GM23338 (cell line): ENCODE data around the gene SIM1. TPM values are rescaled to one million over a fixed set of nuclear protein-coding genes. Genes with fewer than 3 reads are reported as not detected.

ENCODE experiments used
- ATAC-seq: fragments of 200-7000 bp; cut with Tn5 transposase; 3 replicates; pipeline ENCODE4 v1.9.1; 2020
- DNase-seq: peaks from one replicate; pipeline ENCODE4 v3.0.0-alpha.2; 2015; ENCODE audit warnings: low spot score
- H2AFZ ChIP-seq: fragments of 200-600 bp; sonication (generic); 2 replicates; pipeline ENCODE4 v1.8.0; 2016; ENCODE audit warnings: antibody characterized with exemption, mild to moderate bottlenecking, moderate library complexity
- H3F3A ChIP-seq: fragments of 200-600 bp; sonication (generic); replicated peaks from 2 replicates; pipeline ENCODE4 v1.8.0; 2017; ENCODE audit warnings: antibody characterized with exemption, mixed run types, low read depth
- H3K27ac ChIP-seq: fragments of 200-600 bp; sonication (generic); 2 replicates; pipeline ENCODE4 v1.6.1; 2016; ENCODE audit warnings: low read depth
- H3K27me3 ChIP-seq: fragments of 200-600 bp; sonication (generic); 2 replicates; pipeline ENCODE4 v1.8.0; 2016; ENCODE audit warnings: mild to moderate bottlenecking, mixed run types, moderate library complexity; ENCODE audit not compliant: insufficient read depth
- H3K36me3 ChIP-seq: fragments of 200-600 bp; sonication (generic); 2 replicates; pipeline ENCODE4 v1.8.0; 2016; ENCODE audit warnings: mild to moderate bottlenecking; ENCODE audit not compliant: insufficient read depth
- H3K4me1 ChIP-seq: fragments of 200-600 bp; sonication (generic); 2 replicates; pipeline ENCODE4 v1.8.0; 2016; ENCODE audit warnings: mild to moderate bottlenecking, moderate library complexity; ENCODE audit not compliant: insufficient read depth
- H3K4me2 ChIP-seq: fragments of 200-600 bp; sonication (generic); 2 replicates; pipeline ENCODE4 v1.7.1; 2017; ENCODE audit warnings: mixed run types
- H3K4me3 ChIP-seq: fragments of 200-600 bp; sonication (generic); 2 replicates; pipeline ENCODE4 v1.6.1; 2016; ENCODE audit warnings: mixed run types
- H3K79me2 ChIP-seq: fragments of 200-600 bp; sonication (generic); replicated peaks from 2 replicates; pipeline ENCODE4 v1.8.0; 2017; ENCODE audit warnings: mild to moderate bottlenecking; ENCODE audit not compliant: insufficient read depth
- H3K9me2 ChIP-seq: fragments of 200-600 bp; sonication (generic); 2 replicates; pipeline ENCODE4 v1.8.0; 2017; ENCODE audit not compliant: insufficient read depth
- H4K20me1 ChIP-seq: fragments of 200-600 bp; sonication (generic); replicated peaks from 2 replicates; pipeline ENCODE4 v1.8.0; 2017; ENCODE audit warnings: mild to moderate bottlenecking; ENCODE audit not compliant: insufficient read depth
- H3K27ac Mint-ChIP-seq: 2 replicates; pipeline ENCODE4 v1.8.0; 2020; ENCODE audit warnings: inconsistent platforms, mild to moderate bottlenecking, moderate library complexity, mixed read lengths
- H3K27me3 Mint-ChIP-seq: 3 replicates; pipeline ENCODE4 v1.8.0; 2022; ENCODE audit warnings: low read depth, mild to moderate bottlenecking, moderate library complexity, mixed read lengths, inconsistent platforms; ENCODE audit not compliant: insufficient read depth, poor library complexity
- H3K36me3 Mint-ChIP-seq: 3 replicates; pipeline ENCODE4 v1.8.0; 2021; ENCODE audit warnings: low read depth, mild to moderate bottlenecking, inconsistent platforms, moderate library complexity, mixed read lengths
- H3K4me1 Mint-ChIP-seq: 3 replicates; pipeline ENCODE4 v1.8.0; 2020; ENCODE audit warnings: mild to moderate bottlenecking, inconsistent platforms, mixed read lengths
- H3K4me3 Mint-ChIP-seq: 3 replicates; pipeline ENCODE4 v1.8.0; 2021; ENCODE audit warnings: moderate library complexity, mild to moderate bottlenecking, inconsistent platforms, mixed read lengths
- H3K9me3 Mint-ChIP-seq: 3 replicates; pipeline ENCODE4 v1.8.0; 2020; ENCODE audit warnings: moderate library complexity, mild to moderate bottlenecking, inconsistent platforms, mixed read lengths
- CREB1 ChIP-seq: fragments of 250-450 bp; sonication (Bioruptor Pico); IDR thresholded peaks from 2 replicates; pipeline ENCODE4 v1.5.0; 2020; ENCODE audit warnings: low read depth, mild to moderate bottlenecking, moderate library complexity
- ETS1 ChIP-seq: IDR thresholded peaks from 2 replicates; pipeline ENCODE4 v1.6.1; 2016; ENCODE audit warnings: antibody characterized with exemption
- EZH2phosphoT487 ChIP-seq: fragments of 200-600 bp; sonication (generic); IDR thresholded peaks from one replicate; pipeline ENCODE4 v1.8.1; 2018; ENCODE audit warnings: antibody characterized with exemption; ENCODE audit not compliant: unreplicated experiment
- JUNB ChIP-seq: IDR thresholded peaks from one replicate; pipeline ENCODE4 v1.6.1; 2016; ENCODE audit warnings: antibody characterized with exemption; ENCODE audit not compliant: unreplicated experiment
- REST ChIP-seq: IDR thresholded peaks from one replicate; pipeline ENCODE4 v1.6.1; 2018; ENCODE audit warnings: antibody characterized with exemption; ENCODE audit not compliant: unreplicated experiment
- STAT1 ChIP-seq: IDR thresholded peaks from one replicate; pipeline ENCODE4 v1.6.1; 2016; ENCODE audit warnings: antibody characterized with exemption; ENCODE audit not compliant: unreplicated experiment
- ZNF114 ChIP-seq: fragments of 250-450 bp; sonication (Bioruptor Pico); IDR thresholded peaks from 2 replicates; pipeline ENCODE4 v1.5.0; 2020; ENCODE audit warnings: mild to moderate bottlenecking, moderate library complexity
- ZNF331 ChIP-seq: fragments of 250-450 bp; sonication (Bioruptor Pico); IDR thresholded peaks from 2 replicates; pipeline ENCODE4 v1.5.0; 2020; ENCODE audit warnings: low read depth, mild to moderate bottlenecking, moderate library complexity
- ZNF462 ChIP-seq: fragments of 250-450 bp; sonication (Bioruptor Pico); IDR thresholded peaks from 2 replicates; pipeline ENCODE4 v1.5.0; 2020; ENCODE audit warnings: mild to moderate bottlenecking, moderate library complexity
- polyA plus RNA-seq: library from polyadenylated mRNA; unstranded; fragments of >200 nt; fragmentation: Nextera tagmentation; extraction: Ambion mirVana; gene quantifications from 2 replicates; pipeline ENCODE4 v1.2.1, GENCODE V29; 2016
- total RNA-seq: library from RNA; depleted of rRNA; stranded (reverse); fragments of >200 nt; shearing (Covaris generic); gene quantifications from 2 replicates; pipeline ENCODE4 v1.2.3, GENCODE V29; 2014

SIM1 gene
- total and polyA plus RNA-seq, 2 experiments from 2014 or later, result 0.42 to 0.49 TPM

GRCh38 chr6:100426744-100427338 lies 37.9 kb downstream of the SIM1 start:
- H3K79me2 ChIP-seq, result no peaks in the 10 kb centered on the region
- H3K36me3 Mint-ChIP-seq, result no peaks in the 10 kb centered on the region
- peak; percentile 53; the same call in 2 of the 3 replicates for ATAC-seq

More at GRCh38 chr6:100426744-100427338, 37.9 kb downstream of the SIM1 start:
- Histone ChIP-seq H3K4me3 (no peak overlapping the region), H3K36me3 (no peaks in the 10 kb centered on the region), H3K4me2 (0 out of 2 replicates have a peak overlapping the region, but pooled peaks have one; percentile 19), H3K9me2 (no peaks in the 10 kb centered on the region), H3K4me1 (peaks cover 16% of the 10 kb centered on the region), H3K27me3 (no peaks in the 10 kb centered on the region), H2AFZ (peak overlapping the region; percentile 24; the same call in 1 of the 2 replicates), H3K27ac (no peak overlapping the region), H3F3A (no peaks in the 10 kb centered on the region), H4K20me1 (no peaks in the 10 kb centered on the region)
- H3K9me3 Mint-ChIP-seq, result no peaks in the 10 kb centered on the region
- no peak overlapping the region for H3K27ac Mint-ChIP-seq
- no peak overlapping the region for H3K4me3 Mint-ChIP-seq
- peaks cover 16% of the 10 kb centered on the region for H3K4me1 Mint-ChIP-seq
- no peak for TF ChIP-seq ZNF462 (CRISPR knock-in tag)
- TF ChIP-seq CREB1 (CRISPR knock-in tag), result no peak
- TF ChIP-seq ZNF331 (CRISPR knock-in tag), result no peak
- no peak for TF ChIP-seq JUNB
- no peak for TF ChIP-seq EZH2phosphoT487
- no peak for TF ChIP-seq REST
- TF ChIP-seq ETS1, result no peak
- TF ChIP-seq STAT1, result no peak
- TF ChIP-seq ZNF114 (CRISPR knock-in tag), result no peak
- no peak for DNase-seq
- no peaks in the 10 kb centered on the region for H3K27me3 Mint-ChIP-seq
